B cell (primary cell): ENCODE data around the gene TNN.

Experiments
- EZH2 ChIP-seq: IDR thresholded peaks from 2 replicates; pipeline ENCODE4 v1.6.1; 2012; ENCODE audit warnings: borderline replicate concordance, low read depth, mild to moderate bottlenecking, moderate library complexity, low read length; ENCODE audit not compliant: insufficient read depth, poor library complexity, severe bottlenecking
- TF ChIP-seq, protein P1 (sequence below): fragments of 200-600 bp; IDR thresholded peaks from one replicate; pipeline ENCODE4 v1.8.0; 2022; ENCODE audit warnings: antibody characterized with exemption, mild to moderate bottlenecking

DNA sequence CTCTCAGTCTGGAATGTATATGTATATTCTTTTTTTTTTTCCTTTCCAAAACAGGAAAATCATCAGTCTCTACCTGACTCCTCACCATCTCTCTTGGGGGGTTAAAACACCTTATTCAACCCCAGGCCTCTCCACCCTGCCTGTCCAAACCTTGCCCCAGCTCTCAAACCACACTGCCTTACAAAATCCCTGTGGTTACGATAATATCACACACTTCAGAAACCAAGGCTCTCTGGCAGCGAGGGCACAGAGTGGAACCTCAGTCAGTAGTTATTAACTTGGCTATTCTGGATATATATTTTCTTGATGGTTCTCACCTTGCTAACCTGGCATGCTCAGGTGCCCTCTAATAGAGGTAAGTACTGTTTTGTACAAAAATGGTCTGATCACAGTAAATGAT lies 100.2 kb downstream of the TNN start:
- TF ChIP-seq EZH2 = no peak
- TF ChIP-seq, protein P1, sequence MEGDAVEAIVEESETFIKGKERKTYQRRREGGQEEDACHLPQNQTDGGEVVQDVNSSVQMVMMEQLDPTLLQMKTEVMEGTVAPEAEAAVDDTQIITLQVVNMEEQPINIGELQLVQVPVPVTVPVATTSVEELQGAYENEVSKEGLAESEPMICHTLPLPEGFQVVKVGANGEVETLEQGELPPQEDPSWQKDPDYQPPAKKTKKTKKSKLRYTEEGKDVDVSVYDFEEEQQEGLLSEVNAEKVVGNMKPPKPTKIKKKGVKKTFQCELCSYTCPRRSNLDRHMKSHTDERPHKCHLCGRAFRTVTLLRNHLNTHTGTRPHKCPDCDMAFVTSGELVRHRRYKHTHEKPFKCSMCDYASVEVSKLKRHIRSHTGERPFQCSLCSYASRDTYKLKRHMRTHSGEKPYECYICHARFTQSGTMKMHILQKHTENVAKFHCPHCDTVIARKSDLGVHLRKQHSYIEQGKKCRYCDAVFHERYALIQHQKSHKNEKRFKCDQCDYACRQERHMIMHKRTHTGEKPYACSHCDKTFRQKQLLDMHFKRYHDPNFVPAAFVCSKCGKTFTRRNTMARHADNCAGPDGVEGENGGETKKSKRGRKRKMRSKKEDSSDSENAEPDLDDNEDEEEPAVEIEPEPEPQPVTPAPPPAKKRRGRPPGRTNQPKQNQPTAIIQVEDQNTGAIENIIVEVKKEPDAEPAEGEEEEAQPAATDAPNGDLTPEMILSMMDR = no peak
